Measurements from ENCODE around the gene TMEM18. TPM values are rescaled to one million over a fixed set of nuclear protein-coding genes. Genes with fewer than 3 reads are reported as not detected.

TMEM18 gene
- total RNA-seq, 4 donors from 2014 or later = 7.3 to 23.7 (median 17.8) TPM

DNA sequence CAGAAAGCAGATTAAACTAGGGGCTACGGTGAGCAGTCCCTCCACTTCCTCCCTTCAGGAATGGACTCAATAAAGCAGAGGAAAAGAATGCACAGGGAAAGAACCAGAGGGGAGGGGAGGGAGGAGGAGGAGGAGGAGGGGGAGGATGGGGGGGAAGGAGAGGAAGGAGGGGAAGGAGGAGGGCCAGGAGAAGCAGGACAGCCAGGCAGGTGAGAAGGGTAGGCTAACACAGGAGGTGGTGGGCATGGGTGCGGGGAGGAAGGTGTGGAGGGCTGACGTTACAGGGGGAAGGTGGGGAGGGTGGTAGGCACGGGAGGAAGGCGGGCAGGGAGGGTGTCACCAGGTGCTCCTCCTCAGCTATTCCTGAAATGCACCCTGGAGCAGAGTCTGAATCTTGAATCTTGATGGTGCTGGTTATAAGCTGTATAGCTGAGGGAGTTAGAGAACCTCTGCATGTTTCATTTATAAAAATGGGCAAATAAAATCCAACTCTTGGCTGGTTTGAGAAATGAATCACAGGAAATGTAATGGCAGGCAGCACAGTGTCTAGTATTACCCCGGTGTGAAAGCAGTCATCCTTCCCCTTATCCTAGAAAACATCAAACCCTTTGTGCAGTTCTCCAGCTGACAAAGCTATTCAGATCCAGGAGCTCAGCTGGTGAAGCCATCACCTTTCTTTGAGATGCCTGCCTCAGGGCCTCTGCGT, 3.4 kb downstream of the TMEM18 start:
- no peak for DNase-seq

DNA sequence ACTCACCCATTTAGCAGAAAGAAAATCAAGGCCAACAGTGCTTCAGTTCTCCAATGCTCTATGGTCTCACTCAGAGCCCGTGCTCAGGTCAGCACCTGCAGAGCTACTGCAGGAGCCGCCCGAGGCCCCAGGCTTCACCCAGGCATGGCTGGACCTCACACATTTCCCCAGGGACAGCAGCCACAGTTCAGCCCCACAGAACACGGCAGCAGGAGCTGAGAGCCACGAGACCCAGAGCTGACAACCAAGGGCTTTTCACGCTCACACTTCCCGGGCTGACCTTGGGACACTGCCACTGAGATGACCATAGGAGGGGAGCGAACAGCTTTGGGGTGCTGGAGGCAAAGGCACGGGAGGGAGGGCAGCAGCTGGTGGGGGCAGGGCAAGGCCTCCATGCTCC, 4.2 kb downstream of the TMEM18 start:
- WGBS, 2 donors = 77 to 88% methylated on average over 2 to 3 of the region's 9 CpGs
- Histone ChIP-seq H3K4me3 (no peak overlapping the region), H3K27ac (no peak overlapping the region), H3K27me3 (no peaks in the 10 kb centered on the region), H3K9me3 (no peaks in the 10 kb centered on the region), H3K36me3 (peaks cover 3 to 62% (median 21%) of the 10 kb centered on the region in 3 donors), H3K4me1 (peaks cover 3 to 25% (median 10%) of the 10 kb centered on the region in 3 donors)
- DNase-seq = no peak
- intact Hi-C loops (cut with DNase I) = no loop called here
- no peak for TF ChIP-seq POLR2A (IDR thresholded peaks at IDR 0.05)
- TF ChIP-seq, protein P1, sequence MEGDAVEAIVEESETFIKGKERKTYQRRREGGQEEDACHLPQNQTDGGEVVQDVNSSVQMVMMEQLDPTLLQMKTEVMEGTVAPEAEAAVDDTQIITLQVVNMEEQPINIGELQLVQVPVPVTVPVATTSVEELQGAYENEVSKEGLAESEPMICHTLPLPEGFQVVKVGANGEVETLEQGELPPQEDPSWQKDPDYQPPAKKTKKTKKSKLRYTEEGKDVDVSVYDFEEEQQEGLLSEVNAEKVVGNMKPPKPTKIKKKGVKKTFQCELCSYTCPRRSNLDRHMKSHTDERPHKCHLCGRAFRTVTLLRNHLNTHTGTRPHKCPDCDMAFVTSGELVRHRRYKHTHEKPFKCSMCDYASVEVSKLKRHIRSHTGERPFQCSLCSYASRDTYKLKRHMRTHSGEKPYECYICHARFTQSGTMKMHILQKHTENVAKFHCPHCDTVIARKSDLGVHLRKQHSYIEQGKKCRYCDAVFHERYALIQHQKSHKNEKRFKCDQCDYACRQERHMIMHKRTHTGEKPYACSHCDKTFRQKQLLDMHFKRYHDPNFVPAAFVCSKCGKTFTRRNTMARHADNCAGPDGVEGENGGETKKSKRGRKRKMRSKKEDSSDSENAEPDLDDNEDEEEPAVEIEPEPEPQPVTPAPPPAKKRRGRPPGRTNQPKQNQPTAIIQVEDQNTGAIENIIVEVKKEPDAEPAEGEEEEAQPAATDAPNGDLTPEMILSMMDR (IDR thresholded peaks at IDR 0.05) = no peak

More for the DNA sequence above, 3.4 kb downstream of the TMEM18 start:
- Histone ChIP-seq H3K4me1 (peaks cover 3 to 30% (median 10%) of the 10 kb centered on the region in 3 donors), H3K4me3 (no peak overlapping the region), H3K36me3 (peaks cover 3 to 55% (median 13%) of the 10 kb centered on the region in 3 donors), H3K27me3 (no peaks in the 10 kb centered on the region), H3K9me3 (no peaks in the 10 kb centered on the region), H3K27ac (no peak overlapping the region)
- 67% methylated on average over 7 of the region's 7 CpGs for WGBS, 2 donors
- intact Hi-C loops (cut with DNase I) = no loop called here
- TF ChIP-seq POLR2A (IDR thresholded peaks at IDR 0.05) = no peak

DNA sequence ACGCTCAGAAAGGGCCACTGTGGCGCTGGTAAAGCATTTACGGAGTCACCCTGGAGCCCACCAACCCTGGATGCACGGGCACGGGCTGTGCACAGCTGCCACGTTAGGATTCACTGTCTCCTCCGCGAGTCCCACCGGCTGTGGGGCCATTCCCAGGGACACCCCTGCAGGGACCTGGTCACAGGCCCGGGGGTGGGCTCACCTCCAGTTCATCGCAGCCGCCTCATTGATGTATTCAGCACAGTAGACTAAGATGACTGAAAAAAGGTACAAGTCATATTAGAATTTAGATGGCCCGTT, 4.7 kb downstream of the TMEM18 start:
- Histone ChIP-seq H3K36me3 (peaks cover 3 to 67% (median 21%) of the 10 kb centered on the region in 3 donors), H3K4me3 (no peak overlapping the region), H3K27me3 (no peaks in the 10 kb centered on the region), H3K27ac (no peak overlapping the region), H3K4me1 (peaks cover 3 to 21% (median 10%) of the 10 kb centered on the region in 3 donors), H3K9me3 (no peaks in the 10 kb centered on the region)
- no peak for TF ChIP-seq POLR2A (IDR thresholded peaks at IDR 0.05)
- TF ChIP-seq, protein P1 (IDR thresholded peaks at IDR 0.05) = no peak
- WGBS, 2 donors = 96% methylated on average over 13 of the region's 13 CpGs
- intact Hi-C loops (cut with DNase I) = no loop called here
- no peak for DNase-seq

DNA sequence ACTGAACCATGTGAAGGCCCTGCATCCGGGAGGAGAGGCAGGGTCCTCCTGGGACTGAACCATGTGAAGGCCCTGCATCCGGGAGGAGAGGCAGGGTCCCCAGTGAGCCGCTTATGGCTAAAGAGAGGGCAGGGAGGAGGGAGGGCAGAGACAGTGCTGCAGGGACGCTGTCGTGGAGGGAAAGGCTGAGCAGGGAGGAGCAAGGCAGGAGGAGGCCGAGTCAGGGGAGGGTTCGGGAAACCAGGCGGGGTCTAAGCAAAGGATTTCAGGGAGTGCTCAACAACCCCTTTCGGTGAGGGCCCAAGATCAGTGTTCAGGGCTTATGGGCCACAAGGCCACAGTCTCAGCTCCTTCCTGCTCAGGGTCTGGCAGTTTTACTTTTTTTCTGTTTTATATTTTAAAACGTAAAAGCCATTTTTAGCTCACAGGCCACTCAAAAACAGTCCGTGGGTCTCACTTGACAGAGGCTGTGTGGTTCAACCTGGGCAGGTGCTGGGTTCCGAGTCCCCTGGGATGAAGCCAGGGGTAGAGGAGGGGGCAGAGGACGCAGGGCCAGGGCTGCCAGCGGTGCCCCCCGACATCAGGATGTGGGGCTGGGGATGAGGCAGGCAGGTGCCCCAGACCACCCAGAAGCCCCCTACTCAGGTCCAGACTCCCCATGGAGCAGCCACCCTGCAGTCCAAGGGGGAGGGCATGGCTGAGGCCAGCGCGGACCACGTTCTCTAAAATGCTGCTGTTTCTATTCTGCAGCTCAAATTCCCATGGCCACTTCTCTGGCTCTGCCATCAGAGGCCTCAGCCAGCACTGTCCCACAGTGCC, 5.2 kb downstream of the TMEM18 start:
- intact Hi-C loops (cut with DNase I) = no loop called here
- H3K9me3 ChIP-seq = no peaks in the 10 kb centered on the region
- peaks cover 3 to 21% (median 10%) of the 10 kb centered on the region in 3 donors for H3K4me1 ChIP-seq
- H3K36me3 ChIP-seq = peaks cover 3 to 73% (median 21%) of the 10 kb centered on the region in 3 donors
- no peak for DNase-seq
- no peak overlapping the region for H3K4me3 ChIP-seq
- H3K27ac ChIP-seq = no peak overlapping the region
- 80 to 87% methylated on average over 10 to 14 of the region's 18 CpGs for WGBS, 2 donors
- no peak for TF ChIP-seq POLR2A (IDR thresholded peaks at IDR 0.05)
- TF ChIP-seq, protein P1 (IDR thresholded peaks at IDR 0.05) = no peak
- no peaks in the 10 kb centered on the region for H3K27me3 ChIP-seq

DNA sequence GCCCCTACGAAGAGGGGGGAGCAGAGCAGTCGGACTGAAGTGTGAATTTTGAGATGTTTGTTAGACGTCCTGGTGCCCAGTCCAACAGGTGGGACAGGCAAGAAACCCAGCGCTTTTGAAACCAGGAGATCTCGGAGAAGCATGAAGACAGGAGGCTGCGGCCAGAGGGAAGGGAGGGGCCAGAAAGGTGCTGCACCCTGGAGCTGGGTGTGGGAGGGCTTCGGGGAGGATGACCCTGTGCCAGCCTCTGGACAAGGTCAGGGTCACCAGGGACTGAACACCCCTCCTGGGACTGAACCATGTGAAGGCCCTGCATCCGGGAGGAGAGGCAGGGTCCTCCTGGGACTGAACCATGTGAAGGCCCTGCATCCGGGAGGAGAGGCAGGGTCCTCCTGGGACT, 6.1 kb downstream of the TMEM18 start:
- Histone ChIP-seq H3K4me3 (no peak overlapping the region), H3K27ac (no peak overlapping the region), H3K36me3 (peaks cover 9 to 82% (median 21%) of the 10 kb centered on the region in 3 donors), H3K4me1 (peaks cover under 1 to 18% (median 6%) of the 10 kb centered on the region in 3 donors), H3K27me3 (no peaks in the 10 kb centered on the region), H3K9me3 (peaks cover 0 to 2% (median 1%) of the 10 kb centered on the region in 3 donors)
- 89% methylated on average over 5 to 6 of the region's 9 CpGs for WGBS, 2 donors
- DNase-seq = no peak
- intact Hi-C loops (cut with DNase I) = no loop called here
- no peak for TF ChIP-seq POLR2A (IDR thresholded peaks at IDR 0.05)
- TF ChIP-seq, protein P1 (IDR thresholded peaks at IDR 0.05) = no peak
